ENCODE measurements around the gene STK25.

Gene STK25

DNA sequence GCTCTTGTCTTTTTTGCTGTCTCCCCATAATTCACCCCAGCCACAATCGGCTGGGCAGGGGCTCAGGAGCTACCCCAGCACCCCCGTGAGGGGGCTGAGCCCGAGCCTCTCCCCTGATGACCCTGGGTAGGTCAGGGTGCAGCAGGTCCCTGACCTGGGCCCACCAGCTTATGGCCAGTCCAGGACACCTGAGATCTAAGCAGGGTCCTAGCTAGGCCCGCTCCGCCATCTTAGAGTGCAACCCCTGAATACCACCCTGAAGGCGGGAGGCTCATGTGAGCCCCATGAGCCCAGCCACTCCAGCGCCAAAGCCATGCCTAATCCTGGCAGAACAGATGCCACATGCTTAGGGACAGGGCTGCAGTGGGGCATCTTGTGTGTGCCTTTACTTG is 16.2 kb downstream of the STK25 start:
- DNase-seq, result no peak

- DNase-seq, result no peak
Measured at GRCh38 chr2:241491549-241492173, 16.7 kb downstream of the STK25 start.

DNA sequence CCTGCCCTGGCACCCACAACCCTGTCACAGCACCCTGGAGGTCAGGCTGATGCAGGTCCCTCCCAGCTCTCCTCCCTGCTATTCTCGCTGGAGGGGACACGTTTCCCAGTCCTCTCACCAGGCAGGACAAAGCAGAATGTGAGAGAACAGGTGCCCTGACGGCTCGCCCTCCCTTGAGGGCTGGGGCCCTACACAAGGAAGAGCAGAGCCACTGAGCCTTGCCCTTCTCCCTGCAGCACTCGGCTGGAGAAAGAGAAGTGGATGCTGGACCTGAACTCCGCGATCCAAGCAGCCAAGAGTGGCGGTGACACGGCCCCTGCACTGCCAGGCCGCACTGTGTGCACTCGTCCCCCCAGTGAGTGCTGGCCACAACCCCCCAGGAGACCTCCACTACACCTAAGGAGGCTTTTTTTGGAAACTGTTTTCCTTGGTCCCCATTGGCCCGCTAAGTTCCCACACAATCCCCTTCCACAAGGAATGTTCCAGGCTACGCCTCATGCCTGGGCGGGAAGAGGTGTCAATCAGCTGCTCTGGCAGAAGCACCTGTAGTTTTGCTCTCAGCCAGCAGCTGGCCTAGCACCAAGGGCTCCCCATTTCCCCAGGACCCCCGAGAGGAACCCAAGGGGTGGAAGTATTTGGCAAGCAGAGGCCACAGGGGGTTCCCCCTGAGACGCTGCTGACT is 17.4 kb downstream of the STK25 start:
- DNase-seq, result no peak

DNA sequence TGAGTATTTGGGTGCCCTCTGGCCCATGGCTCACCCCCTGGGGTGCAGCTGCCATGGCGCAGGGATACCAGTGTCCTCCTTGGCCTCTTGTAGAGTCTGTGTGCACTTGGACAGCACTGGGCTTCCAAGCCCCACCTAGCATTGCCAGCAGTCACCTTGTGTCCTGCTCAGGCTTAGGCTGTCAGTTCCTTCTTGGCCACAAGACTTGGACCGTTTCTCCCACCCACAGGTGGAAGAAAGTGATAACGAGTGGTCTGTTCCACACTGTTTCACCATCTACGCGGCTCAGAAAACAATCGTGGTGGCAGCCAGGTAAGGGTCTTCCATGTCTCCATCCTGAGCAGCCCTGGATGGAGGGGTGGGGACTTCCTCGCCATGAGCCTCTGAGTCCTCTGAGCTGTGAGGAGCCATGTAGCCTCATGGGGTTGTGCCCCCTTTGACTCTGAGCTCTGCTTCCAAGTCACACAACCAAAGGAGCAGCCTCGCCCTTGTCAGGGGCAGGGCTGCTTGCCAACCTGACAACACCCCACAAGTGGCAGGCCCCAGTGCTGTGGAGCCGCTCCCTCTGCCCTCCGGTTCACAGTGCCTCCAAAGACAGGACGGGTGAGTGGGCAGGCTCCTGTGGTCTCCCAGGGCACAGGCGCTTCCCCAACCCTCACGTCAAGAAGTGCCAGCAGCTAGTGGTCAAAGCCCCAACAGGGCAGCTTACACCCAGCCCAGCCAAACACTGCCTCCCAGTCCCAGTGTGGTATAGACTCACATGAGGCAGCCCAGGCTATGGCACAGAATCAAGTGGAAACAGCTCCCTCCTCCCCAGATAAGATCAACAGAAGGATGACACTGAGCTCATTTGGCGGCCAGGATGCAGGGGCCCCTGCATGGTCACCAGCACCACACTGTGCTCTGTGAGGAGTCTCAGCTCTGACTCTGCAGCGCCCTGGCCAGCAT is 18.4 kb downstream of the STK25 start:
- DNase-seq, result no peak

- no peak for DNase-seq
Measured at GRCh38 chr2:241489088-241489487, 19.3 kb downstream of the STK25 start.

DNA sequence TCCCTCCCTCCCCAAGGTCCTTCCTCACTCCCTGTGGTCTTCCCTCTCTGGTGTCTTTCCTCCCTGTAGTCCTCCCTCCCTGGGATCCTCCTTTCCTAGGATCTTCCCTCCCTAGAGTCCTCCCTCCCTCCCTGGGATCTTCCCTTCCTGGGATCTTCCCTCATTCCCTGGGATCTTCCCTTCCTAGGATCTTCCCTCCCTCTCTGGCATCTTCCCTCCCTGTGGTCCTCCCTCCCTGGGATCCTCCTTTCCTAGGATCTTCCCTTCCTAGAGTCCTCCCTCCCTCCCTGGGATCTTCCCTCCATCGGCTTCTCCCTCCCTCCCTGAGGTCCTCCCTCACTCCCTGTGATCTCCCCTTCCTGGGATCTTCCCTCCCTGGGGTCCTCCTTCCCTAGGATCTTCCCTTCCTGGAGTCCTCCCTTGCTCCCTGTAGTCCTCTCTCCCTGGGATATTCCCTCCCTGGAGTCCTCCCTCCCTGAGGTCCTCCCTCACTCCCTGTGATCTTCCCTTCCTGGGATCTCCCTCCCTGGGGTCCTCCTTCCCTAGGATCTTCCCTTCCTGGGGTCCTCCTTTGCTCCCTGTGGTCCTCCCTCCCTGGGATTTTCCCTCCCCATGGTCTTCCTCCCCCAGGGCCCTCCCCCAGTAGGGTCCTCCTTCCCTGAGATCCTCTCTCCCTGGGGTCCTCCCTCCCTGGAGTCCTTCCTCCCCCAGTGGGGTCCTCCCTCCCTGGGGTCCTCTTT is 23.0 kb downstream of the STK25 start:
- DNase-seq, result no peak

- no peak for DNase-seq
Measured at GRCh38 chr2:241483305-241483704, 25.1 kb downstream of the STK25 start.

DNA sequence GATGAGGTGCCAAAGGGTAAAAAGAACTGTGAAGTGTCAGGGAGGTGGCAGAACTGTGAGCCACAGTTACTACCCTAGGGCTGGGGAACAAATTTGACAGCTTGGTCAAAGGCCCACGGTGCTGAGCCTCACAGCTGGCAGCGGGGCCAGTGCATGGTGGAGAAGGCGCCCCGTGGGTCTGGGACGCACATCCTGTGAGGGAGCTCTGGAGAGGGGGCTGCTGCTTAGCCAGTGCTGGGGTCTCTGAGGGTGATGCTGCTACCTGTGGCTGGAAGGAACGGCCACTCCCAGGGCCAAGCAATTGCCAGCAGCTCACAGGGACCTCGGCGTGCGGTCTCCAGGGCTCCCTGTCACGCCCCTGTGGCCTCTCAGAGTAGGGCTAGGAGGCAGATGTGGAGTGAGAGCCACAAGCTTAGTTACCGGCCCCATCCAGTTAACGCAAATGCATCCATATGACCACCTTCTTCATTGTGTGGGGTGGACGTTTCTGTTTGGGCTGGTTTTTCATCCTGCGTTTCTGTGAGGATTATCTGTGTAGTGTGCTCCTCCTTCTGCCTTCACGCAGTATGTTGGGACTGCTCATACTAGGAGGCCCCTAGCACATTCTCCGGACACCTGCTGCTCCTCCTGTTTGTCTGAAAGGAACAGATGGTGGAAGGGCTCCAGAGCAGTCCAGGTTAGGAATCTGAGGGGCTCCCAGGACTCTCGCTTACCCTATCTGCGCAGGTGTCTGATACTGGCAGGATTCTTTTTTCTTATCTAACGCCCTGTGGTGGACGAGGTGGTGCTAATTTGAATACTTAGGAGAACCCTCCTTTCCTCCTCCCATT is 26.0 kb downstream of the STK25 start:
- DNase-seq, result peak; percentile 5

GRCh38 chr2:241481687-241482086 is 26.7 kb downstream of the STK25 start:
- no peak for DNase-seq

GRCh38 chr2:241479026-241479898 is 29.1 kb downstream of the STK25 start:
- DNase-seq, result no peak

GRCh38 chr2:241478166-241478565 is 30.2 kb downstream of the STK25 start:
- no peak for DNase-seq

DNA sequence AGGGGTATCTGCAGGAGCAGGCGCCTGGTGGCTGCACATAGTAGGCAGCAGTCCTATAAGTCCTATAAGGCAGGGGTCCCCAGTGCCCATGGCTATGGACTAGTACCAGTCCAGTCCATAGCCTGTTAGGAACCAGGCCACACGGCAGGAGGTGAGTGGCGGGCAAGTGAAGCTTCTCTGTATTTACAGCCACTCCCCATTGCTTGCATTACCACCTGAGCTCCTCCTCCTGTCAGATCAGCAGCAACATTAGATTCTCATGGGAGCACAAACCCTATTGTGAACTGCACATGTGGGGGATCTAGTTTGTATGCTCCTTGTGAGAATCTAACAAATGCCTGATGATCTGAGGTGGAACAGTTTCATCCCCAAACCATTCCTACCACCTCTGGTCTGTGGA is 33.1 kb downstream of the STK25 start:
- DNase-seq, result no peak

DNA sequence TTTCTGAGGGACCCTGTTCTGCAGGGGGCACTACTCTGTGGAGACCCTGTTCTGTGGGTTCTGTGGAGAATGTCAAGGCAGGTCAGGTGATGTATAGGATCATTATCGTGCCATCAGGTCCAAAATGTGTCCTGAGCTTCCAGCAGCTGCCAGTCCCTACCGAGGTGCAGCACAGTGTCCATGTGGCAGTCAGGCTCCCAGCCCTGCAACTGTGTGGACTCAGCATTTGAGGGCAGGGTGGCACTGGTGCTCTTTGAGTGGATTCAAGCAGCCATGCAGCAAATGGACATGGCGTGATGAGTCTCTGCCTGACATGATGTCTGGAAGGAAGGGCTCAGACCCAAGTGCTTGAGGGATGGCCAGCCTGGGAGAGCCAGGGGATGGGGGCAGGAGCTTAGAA is 35.0 kb downstream of the STK25 start:
- no peak for DNase-seq

- no peak for DNase-seq
Measured at GRCh38 chr2:241469746-241470145, 38.6 kb downstream of the STK25 start.

DNA sequence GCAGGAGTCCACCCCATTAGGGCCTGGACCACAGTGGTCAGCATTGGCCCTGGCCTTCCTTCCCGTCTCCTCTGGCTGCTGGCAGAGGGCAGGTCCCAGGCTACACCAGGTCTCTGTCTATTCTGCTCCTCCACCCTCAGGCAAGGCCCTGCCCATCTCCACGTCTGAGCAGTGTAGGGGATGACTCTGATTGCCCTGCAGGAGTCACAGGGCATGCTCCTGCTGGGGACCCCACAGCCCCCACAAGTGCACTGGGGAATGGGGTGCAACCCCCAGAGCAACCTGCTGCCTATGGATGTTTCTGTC is 40.0 kb downstream of the STK25 start:
- no peak for DNase-seq

DNA sequence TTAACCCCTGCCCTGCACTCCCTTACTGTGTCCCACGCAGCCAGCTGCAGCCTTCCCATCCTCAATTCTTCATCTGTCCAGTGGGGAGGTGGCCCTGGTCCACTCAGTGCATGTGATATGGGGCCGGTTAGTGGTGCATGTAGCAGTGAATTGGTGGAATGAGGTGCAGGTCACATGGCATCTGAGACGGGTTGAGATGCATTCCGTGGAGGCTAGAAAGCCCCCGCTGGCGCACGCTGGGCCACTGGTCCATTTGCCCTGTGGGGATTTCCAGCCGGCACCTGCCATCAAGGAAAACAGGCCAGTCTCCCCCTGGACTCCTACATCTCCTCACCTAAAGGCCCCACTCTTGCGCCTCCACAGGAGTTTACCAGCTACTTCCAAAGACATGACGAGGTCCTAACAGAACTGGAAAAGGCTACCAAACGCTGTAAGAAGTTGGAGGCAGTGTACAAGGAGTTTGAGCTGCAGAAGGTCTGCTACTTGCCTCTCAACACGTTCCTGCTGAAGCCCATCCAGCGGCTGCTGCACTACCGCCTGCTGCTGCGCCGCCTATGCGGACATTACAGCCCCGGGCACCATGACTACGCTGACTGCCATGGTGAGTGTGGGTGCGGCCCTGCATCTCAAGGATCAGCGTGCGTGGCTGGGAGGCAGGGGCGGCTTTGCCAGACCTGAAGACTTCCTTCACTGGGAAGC is 40.5 kb downstream of the STK25 start:
- DNase-seq, result no peak

GRCh38 chr2:241466230-241466629 is 42.2 kb downstream of the STK25 start:
- no peak for DNase-seq

DNA sequence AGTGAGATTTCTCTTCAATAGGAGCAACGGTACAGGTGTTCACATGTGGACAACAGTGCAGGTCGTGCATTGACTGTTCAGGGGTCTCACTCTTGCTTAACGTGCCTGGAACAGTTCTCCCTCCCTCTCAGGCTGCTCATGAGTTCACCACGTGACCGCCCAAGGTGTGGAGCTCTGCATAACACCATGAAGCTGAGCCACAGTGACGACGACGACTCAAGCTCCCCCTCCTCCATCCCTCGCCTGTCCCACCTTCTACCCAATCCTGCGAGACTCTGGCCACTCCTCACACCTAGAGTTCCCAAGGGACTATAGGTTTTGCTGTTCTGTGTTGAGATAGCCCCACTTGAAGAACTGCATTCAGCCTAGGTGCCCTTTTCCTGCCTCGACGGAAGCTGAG is 42.8 kb downstream of the STK25 start:
- no peak for DNase-seq

- no peak for DNase-seq
Measured at GRCh38 chr2:241463276-241464135, 44.9 kb downstream of the STK25 start.
